Tibial nerve (tissue), 4 donors: ENCODE data around the gene DHRSX.

Source experiments
- EP300 ChIP-seq, 2 donors: sonication (generic); formaldehyde crosslinking; IDR thresholded peaks; one replicate each; pipeline ENCODE4 v1.6.1; 2017; ENCODE audit warnings: antibody characterized with exemption in 2 of 2, mild to moderate bottlenecking in 1 of 2
- POLR2A ChIP-seq, 2 donors: fragments of 450-650 bp; IDR thresholded peaks; one replicate each; pipeline ENCODE4 v1.6.1; 2017; ENCODE audit warnings: antibody characterized with exemption in 2 of 2, mild to moderate bottlenecking in 2 of 2, moderate library complexity in 2 of 2
- TF ChIP-seq, protein P1 (sequence below), 5 experiments: fragments of 200-600 bp in 3 of 5; fragments of 450-650 bp in 2 of 5; sonication (generic) in 3 of 5; IDR thresholded peaks; one replicate each; pipeline ENCODE4 v1.5.1; 2016 to 2019; ENCODE audit warnings: antibody characterized with exemption in 5 of 5, mild to moderate bottlenecking in 3 of 5, moderate library complexity in 2 of 5

DNA sequence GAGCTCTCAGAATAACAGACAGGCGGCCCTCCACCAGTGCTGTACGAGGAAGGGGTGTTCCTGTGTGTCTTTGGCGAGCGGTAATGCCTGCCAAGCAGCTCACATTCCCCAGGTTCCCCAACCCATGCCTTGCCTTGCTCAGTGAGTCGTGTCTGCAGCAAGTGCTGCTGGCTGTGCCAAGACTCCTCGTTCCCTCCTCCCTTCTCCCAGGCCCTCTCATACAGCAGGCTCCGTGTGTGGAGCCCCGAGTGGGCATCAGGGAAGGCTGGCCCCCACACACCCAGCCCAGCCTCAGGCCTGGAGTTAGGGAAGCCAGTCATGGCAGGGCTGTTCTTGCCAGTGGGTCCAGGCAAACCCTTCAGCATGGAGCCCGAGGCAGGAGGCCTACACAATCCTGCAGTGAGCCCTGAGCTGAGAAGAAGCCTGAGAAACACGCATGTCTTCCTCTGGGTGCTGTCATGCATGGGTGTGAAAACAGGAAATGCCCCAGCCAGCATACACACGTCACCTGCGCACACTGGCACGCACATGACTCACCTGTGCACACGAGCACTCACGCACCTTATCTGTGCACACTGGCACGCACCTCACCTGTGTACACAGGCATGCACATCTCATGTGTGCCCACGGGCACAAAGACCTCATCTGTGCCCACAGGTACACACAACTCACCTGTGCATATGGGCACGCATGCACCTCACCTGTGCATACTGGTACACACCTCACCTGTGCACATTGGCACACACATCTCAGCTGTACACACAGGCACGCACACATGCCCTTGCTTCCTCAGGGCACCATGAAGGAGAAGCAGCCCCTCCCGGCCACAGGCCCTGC lies 238.7 kb downstream of the DHRSX start:
- TF ChIP-seq POLR2A (IDR thresholded peaks at IDR 0.05), result no peak
- TF ChIP-seq, protein P1, sequence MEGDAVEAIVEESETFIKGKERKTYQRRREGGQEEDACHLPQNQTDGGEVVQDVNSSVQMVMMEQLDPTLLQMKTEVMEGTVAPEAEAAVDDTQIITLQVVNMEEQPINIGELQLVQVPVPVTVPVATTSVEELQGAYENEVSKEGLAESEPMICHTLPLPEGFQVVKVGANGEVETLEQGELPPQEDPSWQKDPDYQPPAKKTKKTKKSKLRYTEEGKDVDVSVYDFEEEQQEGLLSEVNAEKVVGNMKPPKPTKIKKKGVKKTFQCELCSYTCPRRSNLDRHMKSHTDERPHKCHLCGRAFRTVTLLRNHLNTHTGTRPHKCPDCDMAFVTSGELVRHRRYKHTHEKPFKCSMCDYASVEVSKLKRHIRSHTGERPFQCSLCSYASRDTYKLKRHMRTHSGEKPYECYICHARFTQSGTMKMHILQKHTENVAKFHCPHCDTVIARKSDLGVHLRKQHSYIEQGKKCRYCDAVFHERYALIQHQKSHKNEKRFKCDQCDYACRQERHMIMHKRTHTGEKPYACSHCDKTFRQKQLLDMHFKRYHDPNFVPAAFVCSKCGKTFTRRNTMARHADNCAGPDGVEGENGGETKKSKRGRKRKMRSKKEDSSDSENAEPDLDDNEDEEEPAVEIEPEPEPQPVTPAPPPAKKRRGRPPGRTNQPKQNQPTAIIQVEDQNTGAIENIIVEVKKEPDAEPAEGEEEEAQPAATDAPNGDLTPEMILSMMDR (IDR thresholded peaks at IDR 0.05), result no peak
- no peak for TF ChIP-seq EP300 (IDR thresholded peaks at IDR 0.05)
